ENCODE results near the gene CRYGC.

Gene CRYGC

DNA sequence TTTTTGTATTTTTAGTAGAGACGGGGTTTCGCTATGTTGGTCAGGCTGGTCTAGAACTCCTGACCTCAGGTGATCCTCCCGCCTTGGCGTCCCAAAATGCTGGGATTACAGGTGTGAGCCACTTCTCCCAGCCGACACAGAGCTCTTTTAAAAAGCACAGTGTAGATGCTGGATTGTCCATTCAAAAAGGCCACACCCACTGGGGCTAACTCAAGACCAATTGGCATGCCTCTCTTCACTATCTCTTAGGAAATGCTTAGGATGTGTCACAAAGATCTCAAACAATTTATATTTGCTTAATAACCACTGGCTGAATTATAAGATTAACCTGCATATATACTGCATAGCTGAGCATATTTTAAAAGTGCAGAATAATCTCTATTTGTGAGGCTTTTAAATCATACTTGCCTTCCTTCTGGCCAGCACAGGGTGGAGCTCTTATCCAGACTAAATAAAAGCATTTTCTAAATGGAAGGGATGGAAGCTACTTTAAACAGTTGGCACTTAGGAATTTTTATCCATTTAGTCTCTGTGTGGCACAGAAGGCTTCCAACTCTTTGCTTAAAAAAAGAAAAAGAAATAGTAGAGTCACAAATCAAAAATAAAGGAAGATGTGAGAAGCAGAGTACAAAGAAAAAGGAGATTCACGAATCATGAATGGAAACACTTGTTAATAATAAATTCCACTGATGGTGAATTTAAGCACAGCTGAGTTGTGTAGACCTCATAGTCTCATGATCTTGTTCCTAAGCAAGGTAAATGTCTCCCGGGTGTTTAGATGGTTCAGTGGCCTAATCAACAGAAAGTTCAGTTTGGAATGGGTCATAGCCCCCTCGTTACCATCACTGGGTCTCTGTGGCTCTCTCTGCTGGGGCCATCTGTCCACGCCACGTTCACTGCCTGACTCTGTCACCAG lies 27.7 kb downstream of the CRYGC start:
- TF ChIP-seq GFI1B (tag by site-specific recombination; IDR thresholded peaks at IDR 0.05) (no peak), BCL11A (tag by site-specific recombination; IDR thresholded peaks at IDR 0.05; ENCODE audit: low read depth) (no peak), ZNF184 (tag by site-specific recombination; IDR thresholded peaks at IDR 0.05) (no peak), ZNF654 (tag by site-specific recombination; IDR thresholded peaks at IDR 0.05; ENCODE audit: low read depth) (peak; percentile 51; the same call in 1 of the 2 replicates), ZNF248 (tag by site-specific recombination; IDR thresholded peaks at IDR 0.05) (no peak), OSR2 (tag by site-specific recombination; IDR thresholded peaks at IDR 0.05) (no peak), ZNF174 (tag by site-specific recombination; IDR thresholded peaks at IDR 0.05) (no peak), ZNF776 (tag by site-specific recombination; IDR thresholded peaks at IDR 0.05; ENCODE audit: borderline replicate concordance) (no peak), KLF9 (tag by site-specific recombination; IDR thresholded peaks at IDR 0.05; ENCODE audit: low read depth) (peak; percentile 24; the same call in 1 of the 2 replicates), ZBTB6 (tag by site-specific recombination; IDR thresholded peaks at IDR 0.05) (no peak), ZNF777 (tag by site-specific recombination; IDR thresholded peaks at IDR 0.05; ENCODE audit: borderline replicate concordance) (no peak), WT1 (tag by site-specific recombination; IDR thresholded peaks at IDR 0.05) (no peak), ZNF639 (tag by site-specific recombination; IDR thresholded peaks at IDR 0.05) (no peak), GLIS2 (tag by site-specific recombination; IDR thresholded peaks at IDR 0.05) (no peak), ZEB2 (tag by site-specific recombination; IDR thresholded peaks at IDR 0.05) (no peak), ZNF292 (tag by site-specific recombination; IDR thresholded peaks at IDR 0.05; ENCODE audit: borderline replicate concordance, low read depth) (no peak), ZNF121 (tag by site-specific recombination; IDR thresholded peaks at IDR 0.05) (no peak)
- TF ChIP-seq, protein P1, sequence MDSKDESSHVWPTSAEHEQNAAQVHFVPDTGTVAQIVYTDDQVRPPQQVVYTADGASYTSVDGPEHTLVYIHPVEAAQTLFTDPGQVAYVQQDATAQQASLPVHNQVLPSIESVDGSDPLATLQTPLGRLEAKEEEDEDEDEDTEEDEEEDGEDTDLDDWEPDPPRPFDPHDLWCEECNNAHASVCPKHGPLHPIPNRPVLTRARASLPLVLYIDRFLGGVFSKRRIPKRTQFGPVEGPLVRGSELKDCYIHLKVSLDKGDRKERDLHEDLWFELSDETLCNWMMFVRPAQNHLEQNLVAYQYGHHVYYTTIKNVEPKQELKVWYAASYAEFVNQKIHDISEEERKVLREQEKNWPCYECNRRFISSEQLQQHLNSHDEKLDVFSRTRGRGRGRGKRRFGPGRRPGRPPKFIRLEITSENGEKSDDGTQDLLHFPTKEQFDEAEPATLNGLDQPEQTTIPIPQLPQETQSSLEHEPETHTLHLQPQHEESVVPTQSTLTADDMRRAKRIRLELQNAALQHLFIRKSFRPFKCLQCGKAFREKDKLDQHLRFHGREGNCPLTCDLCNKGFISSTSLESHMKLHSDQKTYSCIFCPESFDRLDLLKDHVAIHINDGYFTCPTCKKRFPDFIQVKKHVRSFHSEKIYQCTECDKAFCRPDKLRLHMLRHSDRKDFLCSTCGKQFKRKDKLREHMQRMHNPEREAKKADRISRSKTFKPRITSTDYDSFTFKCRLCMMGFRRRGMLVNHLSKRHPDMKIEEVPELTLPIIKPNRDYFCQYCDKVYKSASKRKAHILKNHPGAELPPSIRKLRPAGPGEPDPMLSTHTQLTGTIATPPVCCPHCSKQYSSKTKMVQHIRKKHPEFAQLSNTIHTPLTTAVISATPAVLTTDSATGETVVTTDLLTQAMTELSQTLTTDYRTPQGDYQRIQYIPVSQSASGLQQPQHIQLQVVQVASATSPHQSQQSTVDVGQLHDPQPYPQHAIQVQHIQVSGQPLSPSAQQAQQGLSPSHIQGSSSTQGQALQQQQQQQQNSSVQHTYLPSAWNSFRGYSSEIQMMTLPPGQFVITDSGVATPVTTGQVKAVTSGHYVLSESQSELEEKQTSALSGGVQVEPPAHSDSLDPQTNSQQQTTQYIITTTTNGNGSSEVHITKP (tag by site-specific recombination; IDR thresholded peaks at IDR 0.05) = no peak
- CTCF ChIA-PET = interaction anchor here (0.6 to 6.1 kb wide), 34 partner anchors 8 to 1309 kb away, joined by 3 to 47 read pairs (median 4); partner anchors contain the start of genes IDH1 and PIKFYVE

More for the DNA sequence above, 27.7 kb downstream of the CRYGC start:
- H3K4me1 ChIP-seq (ENCODE audit: control insufficient read depth, insufficient read depth, low read length) = no peaks in the 10 kb centered on the region
- no peak overlapping the region for H3K4me3 ChIP-seq (ENCODE audit: low read depth, low read length)
- H3K36me3 ChIP-seq (ENCODE audit: control insufficient read depth in 2 of 2, insufficient read depth in 1 of 2, low read length in 2 of 2) = no peaks in the 10 kb centered on the region
- POLR2A ChIA-PET = interaction anchor here (1.0 to 1.9 kb wide), 2 partner anchors 140 to 153 kb away, joined by 3 to 14 read pairs; partner anchors contain the start of gene IDH1
- no peaks in the 10 kb centered on the region for H3K9me3 ChIP-seq (ENCODE audit: control insufficient read depth, insufficient read depth, low read depth, low read length)
- no peak overlapping the region for H3K27ac ChIP-seq (ENCODE audit: extremely low read depth, low read depth, low read length)
